ENCODE results near the gene MED12L.

GRCh38 chr3:151178208-151178845 is 92.9 kb downstream of the MED12L start:
- TF ChIP-seq CTCF (IDR thresholded peaks at IDR 0.05) (no peak), POLR2A (IDR thresholded peaks at IDR 0.05) (no peak)
